Pancreas (tissue), 10 donors: Measurements from ENCODE around the gene PDLIM5. TPM values are rescaled to one million over a fixed set of nuclear protein-coding genes. Genes with fewer than 3 reads are reported as not detected.

ENCODE experiments used
- ATAC-seq, 4 donors: fragments of 200-7000 bp; cut with Tn5 transposase; one replicate each; pipeline versions ENCODE4 v1.8.0 to v1.9.1; 2020; ENCODE audit warnings: mild to moderate bottlenecking in 4 of 4, moderate library complexity in 4 of 4
- DNase-seq, 6 donors: peaks; one replicate each; pipeline ENCODE4 v3.0.0-alpha.2; 2020
- FAIRE-seq: peaks from 2 replicates; lab custom pipeline; 2012; peaks lifted over from hg19 to GRCh38; lab: Jason Lieb, UNC
- H3K27ac ChIP-seq, 4 donors: fragments of 200-600 bp; sonication (generic); 1 replicate in 3 of 4; 2 replicates in 1 of 4; pipeline versions ENCODE4 v1.5.0 to v1.8.0; 2020
- H3K27me3 ChIP-seq, 4 donors: fragments of 200-600 bp; one replicate each; pipeline ENCODE4 v1.8.0; 2021
- H3K36me3 ChIP-seq, 3 donors: fragments of 200-600 bp; sonication (generic) in 1 of 3; one replicate each; pipeline versions ENCODE4 v1.5.0 to v1.8.0; 2020 to 2021
- H3K4me1 ChIP-seq, 3 donors: fragments of 200-600 bp; one replicate each; pipeline ENCODE4 v1.8.0; 2021
- H3K4me3 ChIP-seq, 4 donors: fragments of 200-600 bp; sonication (generic) in 2 of 4; one replicate each; pipeline versions ENCODE4 v1.5.0 to v1.8.0; 2020 to 2021
- H3K9me3 ChIP-seq, 4 donors: fragments of 200-600 bp; one replicate each; pipeline ENCODE4 v1.8.0; 2021
- CTCF ChIP-seq, 4 donors: fragments of 200-600 bp; sonication (generic) in 3 of 4; IDR thresholded peaks; one replicate each; pipeline versions ENCODE4 v1.5.0 to v1.8.0; 2021; ENCODE audit warnings: antibody characterized with exemption in 4 of 4
- WGBS, 2 donors: extraction: QIAGEN DNeasy Blood & Tissue Kit; methylation state at CpG; one replicate each; pipeline ENCODE4 v1.1.7; 2013; 5-methylcytosine and 5-hydroxymethylcytosine counted together
- intact Hi-C, 3 donors: fragments of 100-400 bp; cut with DNase I; formaldehyde crosslinking; loops; one replicate each; pipeline versions ENCODE4 v1.11.1 to v1.14.2; 2022
- polyA plus RNA-seq, 2 donors: library from polyadenylated mRNA; stranded (reverse); fragments of 200-250 nt; gene quantifications; one replicate each; pipeline ENCODE4 v1.2.3, GENCODE V29; 2013
- total RNA-seq, 6 donors: library from RNA; stranded (reverse); fragmentation: NEBNext Ultra II Directional in 4 of 6; extraction: Animal tissue kit (Norgen Biotek cat#: 25700) in 4 of 6; gene quantifications; one replicate each; pipeline versions ENCODE4 v1.2.1 to v1.2.4, GENCODE V29; 2021 to 2023
- donor health status: healthy with polysubstance abuse.
- donor health status: DM: no; HTN: no; CAD: no; lungs with moderate emphysema.
- donor health status: DM: no; HTN: no; CAD: no.
- donor health status: control.
- donor health status: control.
- donor health status: Bipolar disorder and iron deficiency.
- donor health status: DM: yes; HTN: yes; CAD: no.
- donor health status: DM: no; HTN: no; CAD: no.
- donor health status: DM: no; HTN: no; CAD: no.
- donor health status: DM: yes; HTN: yes; CAD: no.

Gene PDLIM5
- total and polyA plus RNA-seq, 8 donors = 13.2 to 99.0 (median 49.8) TPM

GRCh38 chr4:94678896-94679295 is 227.2 kb downstream of the PDLIM5 start:
- intact Hi-C loops = no loop called here
- Histone ChIP-seq H3K27ac (no peak overlapping the region), H3K4me1 (no peaks in the 10 kb centered on the region)

GRCh38 chr4:94680176-94680862 is 228.6 kb downstream of the PDLIM5 start:
- H3K27ac ChIP-seq = no peak overlapping the region
- FAIRE-seq = no peak
- H3K4me1 ChIP-seq = no peaks in the 10 kb centered on the region
- no peaks in the 10 kb centered on the region for H3K27me3 ChIP-seq
- intact Hi-C loops = no loop called here
- no peak overlapping the region for H3K4me3 ChIP-seq
- ATAC-seq = no peak
- H3K36me3 ChIP-seq = no peaks in the 10 kb centered on the region
- no peak for TF ChIP-seq CTCF (IDR thresholded peaks at IDR 0.05)
- DNase-seq = no peak
- H3K9me3 ChIP-seq = no peaks in the 10 kb centered on the region
- WGBS, 2 donors = 71% methylated on average over 10 of the region's 10 CpGs

More at GRCh38 chr4:94678896-94679295, 227.2 kb downstream of the PDLIM5 start:
- Histone ChIP-seq H3K9me3 (no peaks in the 10 kb centered on the region), H3K36me3 (no peaks in the 10 kb centered on the region), H3K27me3 (no peaks in the 10 kb centered on the region), H3K4me3 (no peak overlapping the region)
- no peak for DNase-seq
- FAIRE-seq = no peak
- no peak for ATAC-seq
- no peak for TF ChIP-seq CTCF (IDR thresholded peaks at IDR 0.05)

- no peak for DNase-seq
- Histone ChIP-seq H3K27ac (no peak overlapping the region), H3K9me3 (no peaks in the 10 kb centered on the region), H3K27me3 (no peaks in the 10 kb centered on the region), H3K4me3 (no peak overlapping the region), H3K36me3 (no peaks in the 10 kb centered on the region), H3K4me1 (no peaks in the 10 kb centered on the region)
- ATAC-seq = no peak
- WGBS, 2 donors = 88 to 96% methylated on average over 5 of the region's 5 CpGs
- intact Hi-C loops = no loop called here
- no peak for FAIRE-seq
- TF ChIP-seq CTCF (IDR thresholded peaks at IDR 0.05) = no peak
Observed at GRCh38 chr4:94686086-94686485, 234.3 kb downstream of the PDLIM5 start.

- no peak overlapping the region for H3K27ac ChIP-seq
- no peaks in the 10 kb centered on the region for H3K9me3 ChIP-seq
- DNase-seq (no peak), ATAC-seq (no peak), FAIRE-seq (no peak)
- H3K4me1 ChIP-seq = no peaks in the 10 kb centered on the region
- no peak for TF ChIP-seq CTCF (IDR thresholded peaks at IDR 0.05)
- no peaks in the 10 kb centered on the region for H3K36me3 ChIP-seq
- intact Hi-C loops = no loop called here
- H3K4me3 ChIP-seq = no peak overlapping the region
- WGBS, 2 donors = 62 to 68% methylated on average over 4 of the region's 4 CpGs
- no peaks in the 10 kb centered on the region for H3K27me3 ChIP-seq
Observed at GRCh38 chr4:94689155-94689860, 237.6 kb downstream of the PDLIM5 start.

- Histone ChIP-seq H3K4me1 (no peaks in the 10 kb centered on the region), H3K36me3 (no peaks in the 10 kb centered on the region), H3K27me3 (no peaks in the 10 kb centered on the region), H3K9me3 (no peaks in the 10 kb centered on the region), H3K4me3 (no peak overlapping the region), H3K27ac (no peak overlapping the region)
- ATAC-seq = no peak
- intact Hi-C loops = no loop called here
- TF ChIP-seq CTCF (IDR thresholded peaks at IDR 0.05) = no peak
- WGBS, 2 donors = 51 to 66% methylated on average over 4 of the region's 4 CpGs
- no peak for DNase-seq
- no peak for FAIRE-seq
Observed at GRCh38 chr4:94690851-94691254, 239.1 kb downstream of the PDLIM5 start.
